GM19025 (cell line): Measurements from ENCODE around the gene ASRGL1.

ENCODE experiments used
- ATAC-seq: cut with Tn5 transposase; IDR thresholded peaks from one replicate; pipeline ENCODE4 v1.9.1; 2021; ENCODE audit warnings: mild to moderate bottlenecking, low read depth, moderate library complexity; ENCODE audit not compliant: unreplicated experiment

Gene ASRGL1

GRCh38 chr11:62391642-62392425, 54.6 kb downstream of the ASRGL1 start:
- no peak for ATAC-seq

GRCh38 chr11:62392506-62392905, 55.3 kb downstream of the ASRGL1 start:
- ATAC-seq = no peak

- no peak for ATAC-seq
Observed at GRCh38 chr11:62393061-62393611, 55.9 kb downstream of the ASRGL1 start.

- ATAC-seq = no peak
Observed at GRCh38 chr11:62393735-62394134, 56.5 kb downstream of the ASRGL1 start.

GRCh38 chr11:62394825-62395538, 57.7 kb downstream of the ASRGL1 start:
- no peak for ATAC-seq

- no peak for ATAC-seq
Observed at GRCh38 chr11:62395885-62396551, 58.8 kb downstream of the ASRGL1 start.

GRCh38 chr11:62398011-62398994, 61.1 kb downstream of the ASRGL1 start:
- ATAC-seq = no peak

- no peak for ATAC-seq
Observed at GRCh38 chr11:62399172-62399877, 62.1 kb downstream of the ASRGL1 start.

- no peak for ATAC-seq
Observed at GRCh38 chr11:62399878-62400266, 62.6 kb downstream of the ASRGL1 start.

- ATAC-seq = no peak
Observed at GRCh38 chr11:62400281-62400680, 63.0 kb downstream of the ASRGL1 start.

GRCh38 chr11:62400760-62401159, 63.5 kb downstream of the ASRGL1 start:
- ATAC-seq = no peak

GRCh38 chr11:62401356-62401755, 64.1 kb downstream of the ASRGL1 start:
- ATAC-seq = no peak

- ATAC-seq = no peak
Observed at GRCh38 chr11:62401811-62402210, 64.6 kb downstream of the ASRGL1 start.

- no peak for ATAC-seq
Observed at GRCh38 chr11:62402226-62402959, 65.1 kb downstream of the ASRGL1 start.

- ATAC-seq = no peak
Observed at GRCh38 chr11:62402960-62403730, 65.9 kb downstream of the ASRGL1 start.

GRCh38 chr11:62404435-62404834, 67.2 kb downstream of the ASRGL1 start:
- ATAC-seq = no peak

- no peak for ATAC-seq
Observed at GRCh38 chr11:62404901-62405300, 67.7 kb downstream of the ASRGL1 start.

- ATAC-seq = no peak
Observed at GRCh38 chr11:62406034-62406433, 68.8 kb downstream of the ASRGL1 start.
